Epithelial cell of esophagus (primary cell): Measurements from ENCODE around the gene PAXIP1.

Experiments
- DNase-seq: peaks from one replicate; pipeline ENCODE4 v3.0.0; 2010; ENCODE audit warnings: low read depth
- H3K4me3 ChIP-seq: 2 replicates; pipeline ENCODE4 v1.5.1; 2011; ENCODE audit warnings: mild to moderate bottlenecking, low read length, control low read depth
- TF ChIP-seq, protein P1 (sequence below): IDR thresholded peaks from 2 replicates; pipeline ENCODE4 v1.5.1; 2011; ENCODE audit warnings: low read depth, mild to moderate bottlenecking, low read length, control low read depth, inconsistent platforms; ENCODE audit not compliant: insufficient read depth; ENCODE audit errors: missing control alignments

Gene PAXIP1

DNA sequence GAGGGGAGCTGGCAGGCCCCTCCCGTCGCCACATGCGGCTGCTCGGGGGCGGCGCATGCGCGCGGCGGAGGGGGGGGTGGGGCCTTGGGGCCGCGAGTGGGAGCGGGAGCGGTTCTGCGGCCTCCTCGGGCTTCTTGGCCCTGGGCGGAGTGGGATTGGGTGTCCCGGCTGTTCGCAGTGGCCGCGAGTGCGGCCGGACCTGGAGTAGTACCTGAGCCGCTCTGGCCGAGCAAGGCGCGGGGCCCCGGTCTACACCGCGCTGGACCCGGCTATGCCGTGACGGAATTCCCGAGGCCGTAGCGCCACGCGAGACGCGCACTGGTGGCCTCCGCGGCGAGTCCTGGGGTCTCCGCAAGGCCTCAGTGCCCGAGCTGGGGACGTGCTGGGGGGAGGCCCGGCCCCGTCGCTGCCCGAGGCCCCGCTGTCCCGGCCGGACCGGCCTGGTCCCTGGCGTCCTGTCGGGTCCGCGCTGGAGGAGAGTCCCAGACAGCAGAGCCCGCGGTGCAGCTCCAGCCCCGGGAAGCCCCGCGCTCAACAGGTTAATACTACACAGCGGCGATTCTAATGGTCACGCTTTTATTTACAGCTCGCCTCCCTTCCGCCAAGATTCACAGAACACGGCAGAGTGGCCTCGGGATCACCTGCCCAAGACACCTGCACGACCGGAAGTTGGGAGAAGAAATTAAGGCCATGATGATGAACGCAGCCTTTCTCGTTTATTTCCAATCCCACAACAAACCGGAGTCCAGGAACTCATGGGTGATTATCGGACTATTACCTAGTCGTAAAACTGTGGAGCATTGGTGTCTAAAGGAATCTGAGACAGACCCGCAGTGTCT lies 671 bp upstream of the PAXIP1 start:
- peak overlapping the region; percentile 74 for H3K4me3 ChIP-seq
- peak; percentile 81 for DNase-seq
- TF ChIP-seq, protein P1, sequence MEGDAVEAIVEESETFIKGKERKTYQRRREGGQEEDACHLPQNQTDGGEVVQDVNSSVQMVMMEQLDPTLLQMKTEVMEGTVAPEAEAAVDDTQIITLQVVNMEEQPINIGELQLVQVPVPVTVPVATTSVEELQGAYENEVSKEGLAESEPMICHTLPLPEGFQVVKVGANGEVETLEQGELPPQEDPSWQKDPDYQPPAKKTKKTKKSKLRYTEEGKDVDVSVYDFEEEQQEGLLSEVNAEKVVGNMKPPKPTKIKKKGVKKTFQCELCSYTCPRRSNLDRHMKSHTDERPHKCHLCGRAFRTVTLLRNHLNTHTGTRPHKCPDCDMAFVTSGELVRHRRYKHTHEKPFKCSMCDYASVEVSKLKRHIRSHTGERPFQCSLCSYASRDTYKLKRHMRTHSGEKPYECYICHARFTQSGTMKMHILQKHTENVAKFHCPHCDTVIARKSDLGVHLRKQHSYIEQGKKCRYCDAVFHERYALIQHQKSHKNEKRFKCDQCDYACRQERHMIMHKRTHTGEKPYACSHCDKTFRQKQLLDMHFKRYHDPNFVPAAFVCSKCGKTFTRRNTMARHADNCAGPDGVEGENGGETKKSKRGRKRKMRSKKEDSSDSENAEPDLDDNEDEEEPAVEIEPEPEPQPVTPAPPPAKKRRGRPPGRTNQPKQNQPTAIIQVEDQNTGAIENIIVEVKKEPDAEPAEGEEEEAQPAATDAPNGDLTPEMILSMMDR: no peak

DNA sequence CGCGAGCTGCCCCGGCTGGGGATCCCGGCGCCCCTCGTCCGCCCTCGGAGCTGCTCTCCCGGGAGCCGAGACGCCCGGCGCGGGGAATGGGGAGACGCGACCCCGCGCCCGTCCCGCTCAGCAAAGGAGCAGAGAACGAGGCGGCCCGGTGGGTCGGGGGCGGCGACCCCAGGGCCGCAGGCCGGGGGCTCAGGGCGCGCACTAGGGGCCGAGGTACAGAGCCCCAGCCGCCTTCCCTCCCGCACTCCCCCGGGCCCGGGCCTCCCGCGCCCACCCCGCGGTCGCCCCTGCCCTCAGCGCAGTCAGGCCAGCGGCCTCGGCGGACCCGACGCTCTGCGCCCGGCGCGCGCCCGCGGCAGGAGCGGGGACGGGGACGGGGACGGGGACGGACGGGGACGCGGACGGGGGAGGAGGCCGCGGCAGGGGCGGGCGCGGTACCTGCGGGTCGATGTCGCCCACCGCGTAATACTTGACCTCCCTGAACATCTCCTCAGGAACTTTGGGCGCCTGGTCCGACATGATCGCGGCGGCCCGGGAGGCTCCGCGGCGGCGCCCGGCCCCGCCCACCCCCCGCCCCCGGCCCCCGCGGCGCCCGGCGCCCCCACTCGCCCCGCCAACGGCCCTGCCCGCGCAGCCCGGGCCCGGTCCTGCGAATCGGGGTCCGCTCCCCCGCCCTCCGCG lies 373 bp downstream of the PAXIP1 start:
- TF ChIP-seq, protein P1: no peak
- peak; percentile 30 for DNase-seq
- H3K4me3 ChIP-seq: peak overlapping the region; percentile 48

DNA sequence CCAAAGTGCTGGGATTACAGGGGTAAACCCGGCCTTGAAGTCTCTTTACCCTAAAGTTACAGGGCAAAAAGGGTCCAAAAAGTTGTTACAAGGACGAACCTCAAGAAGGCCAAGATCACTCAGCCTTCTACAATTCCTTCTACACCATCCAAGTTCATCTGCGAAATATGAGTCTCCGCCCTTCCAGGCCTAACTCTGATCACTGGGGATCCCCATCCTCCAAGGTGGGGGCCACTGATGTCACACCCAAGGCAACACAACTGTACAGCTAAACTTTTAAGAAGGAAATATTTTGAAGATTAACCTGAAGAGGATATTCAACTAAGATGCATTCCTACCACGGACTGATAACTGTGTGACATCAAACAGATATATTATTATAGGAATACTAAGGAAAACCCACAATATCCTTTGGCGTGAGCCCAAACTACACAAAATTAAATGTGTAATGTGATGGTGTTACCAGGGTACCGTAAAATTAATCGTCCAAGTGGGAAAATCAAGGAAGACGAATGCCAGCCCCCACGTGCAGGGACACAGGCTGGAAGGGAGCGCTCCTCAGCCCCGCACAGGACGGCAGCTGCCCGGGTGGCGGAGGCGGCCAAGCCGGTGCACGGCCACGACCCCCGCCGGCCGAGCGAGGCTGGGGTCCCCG lies 1.0 kb downstream of the PAXIP1 start:
- DNase-seq: no peak
- TF ChIP-seq, protein P1: no peak
- H3K4me3 ChIP-seq: peak overlapping the region; percentile 48

DNA sequence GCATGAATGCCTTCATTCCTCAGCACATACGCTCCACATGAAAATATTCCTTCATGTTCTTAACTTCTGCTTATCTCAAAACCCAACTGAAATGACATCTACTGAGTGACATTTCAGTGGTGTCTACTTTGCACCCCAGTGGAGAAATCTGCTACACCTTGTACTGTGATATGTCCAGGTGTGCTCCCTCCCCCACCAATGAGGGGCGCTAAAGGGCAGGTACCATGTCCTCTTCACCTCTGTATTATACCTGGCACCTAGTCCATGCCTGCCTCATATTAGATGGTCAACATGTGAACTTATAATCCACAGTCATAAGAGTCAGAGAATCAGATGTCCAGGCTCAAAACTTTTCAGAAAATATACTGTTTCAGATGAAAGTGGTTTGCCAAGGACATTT lies 2.1 kb downstream of the PAXIP1 start:
- peak; percentile 10 for DNase-seq
- TF ChIP-seq, protein P1: peak; percentile 20
- H3K4me3 ChIP-seq: no peak overlapping the region

DNA sequence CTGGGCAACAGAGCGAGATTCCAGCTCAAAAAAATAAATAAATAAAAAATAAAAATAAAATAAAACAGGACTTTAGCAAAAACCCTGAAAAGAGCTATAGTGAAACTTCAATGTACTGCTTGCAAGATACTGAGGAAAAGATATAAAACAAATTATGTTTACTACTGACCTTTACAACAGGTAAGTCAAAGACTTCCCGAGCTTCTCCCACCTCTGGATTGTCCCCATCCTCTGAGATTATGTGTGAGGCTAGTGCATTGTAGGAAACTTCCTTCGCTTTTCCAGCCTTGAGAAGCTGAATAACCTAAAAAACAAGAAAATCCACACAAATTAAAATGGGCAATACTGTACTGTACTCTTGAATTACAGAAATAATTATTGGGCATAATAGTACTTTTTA lies 4.4 kb downstream of the PAXIP1 start:
- H3K4me3 ChIP-seq: no peak overlapping the region
- TF ChIP-seq, protein P1: no peak
- no peak for DNase-seq

DNA sequence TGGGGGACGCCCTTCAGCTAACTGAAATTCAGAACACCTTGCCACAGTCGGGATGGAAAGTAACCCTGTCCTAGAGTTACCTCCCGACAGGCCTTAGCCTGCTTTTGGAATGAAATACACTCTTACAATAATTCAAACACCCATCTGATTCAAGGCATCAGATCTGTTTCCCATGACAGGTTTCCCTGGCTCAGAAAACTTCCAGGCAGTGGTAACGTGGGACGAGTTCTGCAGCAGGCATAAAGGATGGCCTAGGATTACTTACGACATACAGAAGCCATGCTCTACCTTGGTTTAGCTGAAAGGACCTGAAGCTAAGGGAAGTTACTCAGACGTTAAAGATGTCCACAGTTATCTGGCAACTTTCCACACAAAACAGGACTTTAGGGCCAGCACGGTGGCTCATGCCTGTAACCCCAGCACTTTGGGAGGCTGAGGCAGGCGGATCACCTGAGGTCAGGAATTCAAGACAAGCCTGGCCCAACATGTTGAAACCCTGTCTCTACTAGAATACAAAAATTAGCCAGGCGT lies 5.0 kb downstream of the PAXIP1 start:
- TF ChIP-seq, protein P1: no peak
- H3K4me3 ChIP-seq: no peak overlapping the region

More for the DNA sequence above, 5.0 kb downstream of the PAXIP1 start:
- peak; percentile 81 for DNase-seq
